ENCODE data around the gene RBPJL.

GRCh38 chr20:45337367-45338120 is 30.9 kb downstream of the RBPJL start:
- TF ChIP-seq CTCF (IDR thresholded peaks at IDR 0.05) (no peak), POLR2A (IDR thresholded peaks at IDR 0.05) (no peak)

Data from gastroesophageal sphincter (tissue), 3 donors.